Endothelial cell of umbilical vein (primary cell): Measurements from ENCODE around the gene SLC4A2. TPM values are rescaled to one million over a fixed set of nuclear protein-coding genes. Genes with fewer than 3 reads are reported as not detected.

ENCODE experiments used
- BruUV-seq: library from RNA; stranded (reverse); fragments of 400-500 nt; replicated peaks from 2 replicates; lab custom pipeline; 2021; lab: Mats Ljungman, UMichigan
- CTCF ChIA-PET: fragments of 300-600, 350-600 bp; sonication (Branson Sonifier 250); formaldehyde crosslinking; loops from one replicate; lab custom pipeline; 2021; ENCODE audit warnings: antibody characterized with exemption, inconsistent platforms; lab: Charles Lee
- POLR2A ChIA-PET: fragments of 300-600, 350-600 bp; sonication (Branson Sonifier 250); formaldehyde crosslinking; loops from one replicate; lab custom pipeline; 2021; ENCODE audit warnings: antibody characterized with exemption, inconsistent platforms; lab: Charles Lee
- DNase-seq: peaks from one replicate; pipeline ENCODE4 v3.0.0-alpha.2; 2011; ENCODE audit warnings: low read depth, low spot score
- FAIRE-seq: peaks from 2 replicates; lab custom pipeline; 2011; peaks lifted over from hg19 to GRCh38; lab: Jason Lieb, UNC
- H2AFZ ChIP-seq: 2 replicates; pipeline ENCODE4 v1.6.0; 2012; ENCODE audit warnings: low read depth, low read length, control low read depth, inconsistent platforms
- H3K27ac ChIP-seq: 2 replicates; pipeline ENCODE4 v1.5.1; 2011; ENCODE audit warnings: low read depth, mild to moderate bottlenecking, control low read depth, low read length, moderate library complexity; ENCODE audit not compliant: insufficient read depth
- H3K27me3 ChIP-seq, 2 experiments: 2 replicates each; pipeline versions ENCODE4 v1.6.0 to v1.6.1; 2011; ENCODE audit warnings: low read length in 2 of 2, mixed read lengths in 1 of 2; ENCODE audit not compliant: control insufficient read depth in 2 of 2, insufficient read depth in 2 of 2
- H3K36me3 ChIP-seq, 2 experiments: 2 replicates in 1 of 2; 3 replicates in 1 of 2; pipeline ENCODE4 v1.5.1; 2011; ENCODE audit warnings: low read length in 2 of 2, mild to moderate bottlenecking in 1 of 2, moderate library complexity in 1 of 2; ENCODE audit not compliant: control insufficient read depth in 2 of 2, insufficient read depth in 2 of 2; ENCODE audit errors: extremely low read depth in 1 of 2
- H3K4me1 ChIP-seq: 3 replicates; pipeline ENCODE4 v1.5.1; 2011; ENCODE audit warnings: mild to moderate bottlenecking, low read length; ENCODE audit not compliant: control insufficient read depth, insufficient read depth; ENCODE audit errors: extremely low read depth
- H3K4me2 ChIP-seq: 2 replicates; pipeline ENCODE4 v1.6.1; 2011; ENCODE audit warnings: low read length, control low read depth, mixed read lengths; ENCODE audit not compliant: insufficient read depth
- H3K4me3 ChIP-seq, 3 experiments: fragments of 200-600 bp in 1 of 3; sonication (generic), shearing (Covaris generic) in 1 of 3; replicated peaks in 1 of 3; 2 replicates each; pipeline ENCODE4 v1.5.1; 2011 to 2016; ENCODE audit warnings: control low read depth in 3 of 3, low read length in 3 of 3, mild to moderate bottlenecking in 2 of 3, inconsistent platforms in 1 of 3, low read depth in 1 of 3, moderate library complexity in 1 of 3; ENCODE audit not compliant: insufficient read depth in 1 of 3
- H3K79me2 ChIP-seq: 2 replicates; pipeline ENCODE4 v1.6.0; 2012; ENCODE audit warnings: low read length, inconsistent platforms; ENCODE audit not compliant: control insufficient read depth, insufficient read depth
- H3K9ac ChIP-seq: replicated peaks from 2 replicates; pipeline ENCODE3; 2011; ENCODE audit warnings: low read length, control low read depth; ENCODE audit not compliant: insufficient read depth; ENCODE audit errors: extremely low read depth
- H3K9me1 ChIP-seq: replicated peaks from 3 replicates; pipeline ENCODE4 v1.6.0; 2011; ENCODE audit warnings: mild to moderate bottlenecking, low read length; ENCODE audit not compliant: control insufficient read depth, insufficient read depth; ENCODE audit errors: extremely low read depth
- H3K9me3 ChIP-seq: replicated peaks from 2 replicates; pipeline ENCODE4 v1.5.1; 2012; ENCODE audit warnings: low read length, inconsistent platforms; ENCODE audit not compliant: control insufficient read depth, insufficient read depth
- H4K20me1 ChIP-seq: replicated peaks from 2 replicates; pipeline ENCODE3; 2011; ENCODE audit warnings: mild to moderate bottlenecking, low read length; ENCODE audit not compliant: control insufficient read depth, insufficient read depth; ENCODE audit errors: extremely low read depth
- CTCF ChIP-seq, 2 donors: IDR thresholded peaks; 1 replicate in 1 of 2; 2 replicates in 1 of 2; pipeline ENCODE4 v1.5.1; 2011; ENCODE audit warnings: low read length in 2 of 2, mild to moderate bottlenecking in 2 of 2, moderate library complexity in 2 of 2, control low read depth in 1 of 2, inconsistent platforms in 1 of 2, low read depth in 1 of 2; ENCODE audit not compliant: insufficient read depth in 1 of 2; ENCODE audit errors: extremely low read depth in 1 of 2
- EZH2 ChIP-seq: IDR thresholded peaks from 2 replicates; pipeline ENCODE4 v1.6.1; 2012; ENCODE audit warnings: borderline replicate concordance, low read depth, mild to moderate bottlenecking, moderate library complexity, low read length, inconsistent platforms; ENCODE audit not compliant: severe bottlenecking
- POLR2AphosphoS5 ChIP-seq: IDR thresholded peaks from 2 replicates; pipeline ENCODE4 v1.6.1; 2012; ENCODE audit warnings: low read depth, mild to moderate bottlenecking, control low read depth, low read length, moderate library complexity; ENCODE audit not compliant: insufficient read depth
- dilution Hi-C: fragments of 300-500 bp; cut with MboI; formaldehyde crosslinking; loops from one replicate; pipeline ENCODE4 v1.15.0; 2019; ENCODE audit warnings: low sequenced_read_pairs; ENCODE audit not compliant: extremely low pct_ligation_motif_present
- intact Hi-C: fragments of 100-400 bp; cut with micrococcal nuclease; formaldehyde crosslinking; loops from one replicate; pipeline ENCODE4 v1.10.0; 2022
- polyA plus RNA-seq, 4 experiments: library from polyadenylated mRNA; depleted of rRNA in 3 of 4; stranded (reverse) in 3 of 4; unstranded in 1 of 4; fragments of >200 nt; gene quantifications; 2 replicates each; pipeline versions ENCODE4 v1.2.1 to v1.2.3, GENCODE V29; 2011 to 2012; ENCODE audit warnings: missing spikeins in 1 of 4
- total RNA-seq: library from RNA; stranded (reverse); gene quantifications from 2 replicates; pipeline ENCODE4 v1.2.3, GENCODE V29; 2021

The SLC4A2 gene
- total and polyA plus RNA-seq, 2 donors (not counting 3 experiments of a cell fraction or from before 2014, with no cell fraction given) = 108 to 172 TPM

DNA sequence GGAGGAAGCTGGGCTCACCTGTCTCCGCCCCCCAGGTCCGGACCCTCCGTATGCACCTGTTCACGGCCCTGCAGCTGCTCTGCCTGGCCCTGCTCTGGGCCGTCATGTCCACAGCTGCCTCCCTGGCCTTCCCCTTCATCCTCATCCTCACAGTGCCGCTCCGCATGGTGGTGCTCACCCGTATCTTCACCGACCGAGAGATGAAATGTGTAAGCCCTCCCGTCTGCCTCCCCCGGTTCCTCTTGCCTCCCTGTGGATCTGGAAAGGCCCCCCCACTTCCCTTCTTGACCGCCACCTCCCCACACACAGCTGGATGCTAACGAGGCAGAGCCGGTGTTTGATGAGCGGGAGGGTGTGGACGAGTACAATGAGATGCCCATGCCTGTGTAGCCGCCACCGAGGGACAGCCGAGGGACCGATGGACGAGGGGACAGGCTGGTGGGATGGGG, 16.6 kb downstream of the SLC4A2 start:
- TF ChIP-seq EZH2 = no peak
- peak; percentile 38 for TF ChIP-seq POLR2AphosphoS5
- intact Hi-C loops (no loop called here), dilution Hi-C loops (no loop called here)
- TSS peak; percentile 57 for BruUV-seq
- no peaks in the 10 kb centered on the region for H4K20me1 ChIP-seq
- peaks cover 2 to 35% of the 10 kb centered on the region in 2 experiments for H3K36me3 ChIP-seq
- no peaks in the 10 kb centered on the region for H3K9me1 ChIP-seq
- FAIRE-seq = no peak
- POLR2A ChIA-PET = no interaction called here
- CTCF ChIA-PET = interaction anchor here (0.9 to 3.0 kb wide), 5 partner anchors 9 to 35 kb away, joined by 3 to 12 read pairs (median 4); no protein-coding TSS in a partner anchor
- no peak overlapping the region for H2AFZ ChIP-seq
- H3K79me2 ChIP-seq = peaks cover 18% of the 10 kb centered on the region
- H3K4me1 ChIP-seq = peaks cover 12% of the 10 kb centered on the region
- H3K4me3 ChIP-seq = no peak overlapping the region
- H3K27ac ChIP-seq = no peak overlapping the region
- H3K4me2 ChIP-seq = no peak overlapping the region
- DNase-seq = no peak
- no peak overlapping the region for H3K9ac ChIP-seq
- H3K9me3 ChIP-seq = no peaks in the 10 kb centered on the region
- no peaks in the 10 kb centered on the region for H3K27me3 ChIP-seq

DNA sequence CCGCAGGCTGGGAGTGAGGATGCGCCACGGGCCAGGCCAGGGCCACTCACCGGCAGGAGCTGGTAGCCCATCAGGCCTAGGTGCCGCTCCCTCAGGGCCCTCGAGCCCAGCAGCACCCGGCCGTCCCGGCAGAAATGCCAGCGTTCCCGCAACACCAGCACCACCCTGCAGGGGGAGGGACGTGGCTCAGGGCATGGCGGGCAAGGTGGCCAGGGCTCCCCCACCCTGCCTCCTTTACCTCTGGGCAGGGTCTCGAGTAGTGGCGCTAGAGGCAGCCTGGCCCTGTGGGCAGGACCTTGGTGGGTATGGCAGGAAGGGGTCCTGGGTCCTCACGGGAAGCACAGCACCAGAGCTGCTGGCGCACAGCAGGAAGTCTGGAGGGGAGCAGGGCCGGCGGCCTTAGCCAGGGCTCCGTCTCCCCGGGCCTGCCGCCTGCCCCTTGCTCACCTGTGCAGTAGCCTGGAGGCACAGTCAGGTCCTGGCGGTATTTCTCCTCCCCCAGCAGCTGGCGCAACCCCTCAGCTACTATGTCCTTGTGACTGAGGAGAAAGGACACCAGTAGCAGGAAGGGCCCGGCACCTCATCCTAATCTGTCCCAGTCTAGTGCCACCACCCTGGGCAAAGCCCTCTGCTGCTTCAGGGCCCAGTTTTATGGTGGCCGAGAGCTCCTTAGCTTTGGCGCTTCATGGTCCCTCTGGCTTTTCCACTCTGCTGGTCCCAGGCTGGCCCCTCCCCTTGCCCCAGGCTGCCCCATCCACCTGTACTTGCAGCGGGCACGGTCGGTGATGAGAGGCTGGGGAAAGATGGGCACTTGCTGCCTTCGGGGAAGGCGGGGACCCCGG, 17.7 kb downstream of the SLC4A2 start:
- BruUV-seq = no TSS peak

More for the DNA sequence above, 17.7 kb downstream of the SLC4A2 start:
- Histone ChIP-seq H3K79me2 (peaks cover 21% of the 10 kb centered on the region), H3K27me3 (no peaks in the 10 kb centered on the region), H3K9me1 (no peaks in the 10 kb centered on the region), H3K9ac (no peak overlapping the region), H3K9me3 (no peaks in the 10 kb centered on the region), H4K20me1 (no peaks in the 10 kb centered on the region), H3K36me3 (peaks cover 2 to 25% of the 10 kb centered on the region in 2 experiments), H2AFZ (no peak overlapping the region), H3K4me3 (no peak overlapping the region), H3K4me1 (peaks cover 22% of the 10 kb centered on the region), H3K27ac (no peak overlapping the region), H3K4me2 (no peak overlapping the region)
- DNase-seq (no peak), FAIRE-seq (no peak)
- peak; percentile 33 to 55 for TF ChIP-seq CTCF (IDR thresholded peaks at IDR 0.05; ENCODE audit: extremely low read depth in 1 of 2, insufficient read depth in 1 of 2, low read depth in 1 of 2, low read length in 2 of 2)
- no peak for TF ChIP-seq POLR2AphosphoS5
- dilution Hi-C loops = no loop called here
- ChIA-PET POLR2A (no interaction called here), CTCF (interaction anchor here (0.7 to 3.0 kb wide), 9 partner anchors 8 to 179 kb away, joined by 3 to 12 read pairs (median 4); no protein-coding TSS in a partner anchor)
- intact Hi-C loops = no loop called here
